MG63 (cell line): ENCODE measurements around the gene CLCN1. TPM values are rescaled to one million over a fixed set of nuclear protein-coding genes. Genes with fewer than 3 reads are reported as not detected.
"Not testable (repeated sequence)": the region's sequence is repeated elsewhere in the genome, so short reads cannot be mapped to it uniquely, and the experiment has no call there.

Experiments
- DNase-seq: peaks from one replicate; pipeline ENCODE4 v3.0.0-alpha.2; 2020
- H3K27me3 ChIP-seq: fragments of 250-450 bp; sonication (Bioruptor Pico); 2 replicates; pipeline ENCODE4 v1.5.1; 2020; ENCODE audit warnings: mild to moderate bottlenecking, moderate library complexity
- H3K36me3 ChIP-seq: fragments of 250-450 bp; sonication (Bioruptor Pico); 2 replicates; pipeline ENCODE4 v1.5.1; 2020; ENCODE audit warnings: mild to moderate bottlenecking, moderate library complexity
- H3K4me3 ChIP-seq: fragments of 250-450 bp; sonication (Bioruptor Pico); 2 replicates; pipeline ENCODE4 v1.5.1; 2020; ENCODE audit warnings: mild to moderate bottlenecking, moderate library complexity
- H3K9me3 ChIP-seq: fragments of 250-450 bp; sonication (Bioruptor Pico); 2 replicates; pipeline ENCODE4 v1.5.1; 2020; ENCODE audit warnings: mild to moderate bottlenecking, moderate library complexity
- total RNA-seq: library from RNA; depleted of rRNA; stranded (reverse); fragments of >200 nt; shearing (Covaris generic); gene quantifications from 2 replicates; pipeline ENCODE4 v1.2.3, GENCODE V29; 2014; ENCODE audit warnings: low replicate concordance

Gene CLCN1
- total RNA-seq, 1 experiment from 2014 or later, result not detected

GRCh38 chr7:143384148-143384547 is 68.2 kb downstream of the CLCN1 start:
- no peak for DNase-seq
- H3K36me3 ChIP-seq, result peaks cover 34% of the 10 kb centered on the region

GRCh38 chr7:143384661-143385631 is 69.0 kb downstream of the CLCN1 start:
- Histone ChIP-seq H3K27me3 (no peaks in the 10 kb centered on the region), H3K4me3 (no peak overlapping the region), H3K9me3 (no peaks in the 10 kb centered on the region), H3K36me3 (peaks cover 38% of the 10 kb centered on the region)
- no peak for DNase-seq

More at GRCh38 chr7:143384148-143384547, 68.2 kb downstream of the CLCN1 start:
- Histone ChIP-seq H3K27me3 (no peaks in the 10 kb centered on the region), H3K4me3 (no peak overlapping the region), H3K9me3 (no peaks in the 10 kb centered on the region)

- Histone ChIP-seq H3K36me3 (peaks cover 44% of the 10 kb centered on the region), H3K27me3 (no peaks in the 10 kb centered on the region), H3K4me3 (no peak overlapping the region), H3K9me3 (no peaks in the 10 kb centered on the region)
- DNase-seq, result no peak
Observed at GRCh38 chr7:143385891-143386781, 70.2 kb downstream of the CLCN1 start.

- Histone ChIP-seq H3K4me3 (no peak overlapping the region), H3K36me3 (peaks cover 39% of the 10 kb centered on the region), H3K9me3 (no peaks in the 10 kb centered on the region), H3K27me3 (no peaks in the 10 kb centered on the region)
- no peak for DNase-seq
Observed at GRCh38 chr7:143387156-143387975, 71.5 kb downstream of the CLCN1 start.

GRCh38 chr7:143388051-143388450 is 72.1 kb downstream of the CLCN1 start:
- Histone ChIP-seq H3K4me3 (no peak overlapping the region), H3K36me3 (peaks cover 34% of the 10 kb centered on the region), H3K9me3 (no peaks in the 10 kb centered on the region), H3K27me3 (no peaks in the 10 kb centered on the region)
- DNase-seq, result no peak

GRCh38 chr7:143388491-143389101 is 72.7 kb downstream of the CLCN1 start:
- Histone ChIP-seq H3K4me3 (no peak overlapping the region), H3K9me3 (no peaks in the 10 kb centered on the region), H3K36me3 (peaks cover 32% of the 10 kb centered on the region), H3K27me3 (no peaks in the 10 kb centered on the region)
- DNase-seq, result no peak

GRCh38 chr7:143389316-143390103 is 73.6 kb downstream of the CLCN1 start:
- H3K36me3 ChIP-seq, result peaks cover 23% of the 10 kb centered on the region
- DNase-seq, result no peak
- H3K9me3 ChIP-seq, result no peaks in the 10 kb centered on the region
- no peaks in the 10 kb centered on the region for H3K27me3 ChIP-seq
- no peak overlapping the region for H3K4me3 ChIP-seq

GRCh38 chr7:143390104-143390772 is 74.3 kb downstream of the CLCN1 start:
- H3K9me3 ChIP-seq, result no peaks in the 10 kb centered on the region
- no peaks in the 10 kb centered on the region for H3K27me3 ChIP-seq
- peaks cover 22% of the 10 kb centered on the region for H3K36me3 ChIP-seq
- DNase-seq, result no peak
- H3K4me3 ChIP-seq, result no peak overlapping the region

- DNase-seq, result no peak
- Histone ChIP-seq H3K4me3 (no peak overlapping the region), H3K9me3 (no peaks in the 10 kb centered on the region), H3K36me3 (peaks cover 19% of the 10 kb centered on the region), H3K27me3 (no peaks in the 10 kb centered on the region)
Observed at GRCh38 chr7:143390773-143391317, 74.9 kb downstream of the CLCN1 start.

GRCh38 chr7:143391462-143392404 is 75.8 kb downstream of the CLCN1 start:
- Histone ChIP-seq H3K36me3 (peaks cover 17% of the 10 kb centered on the region), H3K27me3 (no peaks in the 10 kb centered on the region), H3K4me3 (no peak overlapping the region), H3K9me3 (no peaks in the 10 kb centered on the region)
- no peak for DNase-seq

- H3K9me3 ChIP-seq, H3K27me3 ChIP-seq, H3K4me3 ChIP-seq, DNase-seq: not testable (repeated sequence)
- peaks cover 12% of the 10 kb centered on the region for H3K36me3 ChIP-seq
Observed at GRCh38 chr7:143392427-143392826, 76.5 kb downstream of the CLCN1 start.

- no peak for DNase-seq
- peaks cover 12% of the 10 kb centered on the region for H3K36me3 ChIP-seq
- no peaks in the 10 kb centered on the region for H3K27me3 ChIP-seq
Observed at GRCh38 chr7:143392875-143393266, 77.0 kb downstream of the CLCN1 start.

GRCh38 chr7:143393267-143394041 is 77.5 kb downstream of the CLCN1 start:
- Histone ChIP-seq H3K27me3 (no peaks in the 10 kb centered on the region), H3K36me3 (peaks cover 12% of the 10 kb centered on the region), H3K4me3 (no peak overlapping the region), H3K9me3 (no peaks in the 10 kb centered on the region)
- DNase-seq, result no peak

More at GRCh38 chr7:143392875-143393266, 77.0 kb downstream of the CLCN1 start:
- Histone ChIP-seq H3K4me3 (no peak overlapping the region), H3K9me3 (no peaks in the 10 kb centered on the region)
